M059J (cell line): Measurements from ENCODE around the gene SYMPK. TPM values are rescaled to one million over a fixed set of nuclear protein-coding genes. Genes with fewer than 3 reads are reported as not detected.
"Not testable (repeated sequence)": the region's sequence is repeated elsewhere in the genome, so short reads cannot be mapped to it uniquely, and the experiment has no call there.

Experiments used
- DNase-seq: peaks from one replicate; pipeline ENCODE4 v3.0.0-alpha.2; 2012; ENCODE audit warnings: low read depth
- total RNA-seq: library from RNA; depleted of rRNA; stranded (reverse); fragments of >200 nt; shearing (Covaris generic); gene quantifications from 2 replicates; pipeline ENCODE4 v1.2.3, GENCODE V29; 2014

Gene SYMPK
- total RNA-seq, 1 experiment from 2014 or later, result 36.5 TPM

- no peak for DNase-seq
These were observed 58.6 kb downstream of the SYMPK start for GRCh38 chr19:45804140-45804958.

- no peak for DNase-seq
These were observed 61.3 kb downstream of the SYMPK start for GRCh38 chr19:45801603-45802175.

- DNase-seq, result peak; percentile 51
These were observed 62.8 kb downstream of the SYMPK start for GRCh38 chr19:45800070-45800553.

DNA sequence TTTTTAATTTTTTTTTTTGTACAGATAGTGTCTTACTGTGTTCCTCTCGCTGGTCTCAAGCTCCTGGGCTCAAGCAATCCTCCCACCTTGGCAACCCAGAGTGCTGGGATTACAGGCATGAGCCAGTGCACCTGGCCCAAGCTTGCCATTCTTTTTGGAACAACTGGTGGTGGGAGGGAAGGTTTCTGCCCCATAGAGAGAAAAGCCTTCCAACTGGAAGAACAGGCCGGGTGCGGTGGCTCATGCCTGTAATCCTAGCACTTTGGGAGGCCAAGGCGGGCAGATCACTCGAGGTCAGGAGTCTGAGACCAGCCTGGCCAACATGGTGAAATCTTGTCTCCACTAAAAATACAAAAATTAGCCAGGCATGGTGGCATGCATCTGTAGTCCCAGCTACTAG is 63.4 kb downstream of the SYMPK start:
- not testable (repeated sequence) for DNase-seq

DNA sequence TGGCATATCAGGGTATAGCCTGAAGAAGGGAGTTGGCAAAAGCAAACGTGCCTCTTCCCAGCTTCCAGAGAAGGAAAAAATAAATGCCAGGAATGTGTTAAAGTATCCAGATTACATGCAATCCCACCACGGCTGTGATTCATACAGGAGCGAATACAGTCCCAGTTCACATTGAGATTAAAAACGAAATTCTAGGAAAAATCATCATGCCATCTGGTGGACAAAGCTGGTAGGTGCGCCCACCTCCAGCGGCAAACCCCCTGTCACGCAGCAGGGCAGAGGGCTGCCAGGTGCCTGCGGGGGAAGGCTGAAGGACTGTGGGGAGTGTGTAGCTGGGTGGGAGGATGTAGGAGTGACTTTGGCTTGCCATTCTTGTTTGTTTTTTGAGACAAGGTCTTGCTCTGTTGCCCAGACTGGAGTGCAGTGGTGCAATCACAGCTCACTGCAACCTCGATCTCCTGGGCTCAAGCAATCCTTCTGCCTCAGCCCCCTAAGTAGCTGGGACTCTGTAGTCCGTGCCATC is 63.9 kb downstream of the SYMPK start:
- DNase-seq, result peak; percentile 76

DNA sequence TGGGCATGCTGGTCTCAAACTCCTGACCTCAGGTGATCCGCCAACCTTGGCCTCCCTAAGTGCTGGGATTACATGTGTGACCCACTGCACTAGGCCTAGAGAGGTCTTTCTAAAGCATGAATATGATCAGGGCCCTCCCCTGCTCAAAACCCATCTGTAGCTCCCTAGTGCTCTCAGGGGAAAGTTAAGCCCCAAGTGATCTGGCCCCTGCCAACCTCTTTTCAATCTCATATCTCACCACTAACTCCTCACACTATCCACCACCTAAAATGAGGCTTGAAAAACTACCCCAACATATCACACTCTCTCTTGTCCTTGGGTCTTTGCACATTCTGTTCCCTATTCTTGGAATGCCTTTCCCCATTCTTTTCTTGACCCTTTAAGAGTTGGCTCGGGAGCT is 68.3 kb downstream of the SYMPK start:
- DNase-seq, result no peak

DNA sequence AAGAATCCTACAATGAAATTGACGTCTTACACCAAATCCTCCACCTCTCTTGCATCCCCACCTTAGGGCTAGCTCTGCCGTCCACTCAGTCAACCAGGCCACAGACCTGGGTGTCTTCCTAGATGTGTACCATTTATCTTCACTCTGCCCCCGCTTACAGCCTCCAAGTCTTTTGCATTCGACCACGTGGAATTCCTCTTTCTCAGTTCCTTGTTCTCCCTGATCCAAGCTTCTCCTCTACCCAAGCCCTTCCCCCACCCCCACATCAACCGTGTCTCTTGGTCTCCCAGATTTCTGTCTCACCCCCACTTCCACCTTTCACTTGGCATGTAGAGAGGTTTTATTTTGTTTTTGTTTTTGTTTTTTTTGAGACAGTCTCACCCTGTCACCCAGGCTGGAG is 69.1 kb downstream of the SYMPK start:
- no peak for DNase-seq

DNA sequence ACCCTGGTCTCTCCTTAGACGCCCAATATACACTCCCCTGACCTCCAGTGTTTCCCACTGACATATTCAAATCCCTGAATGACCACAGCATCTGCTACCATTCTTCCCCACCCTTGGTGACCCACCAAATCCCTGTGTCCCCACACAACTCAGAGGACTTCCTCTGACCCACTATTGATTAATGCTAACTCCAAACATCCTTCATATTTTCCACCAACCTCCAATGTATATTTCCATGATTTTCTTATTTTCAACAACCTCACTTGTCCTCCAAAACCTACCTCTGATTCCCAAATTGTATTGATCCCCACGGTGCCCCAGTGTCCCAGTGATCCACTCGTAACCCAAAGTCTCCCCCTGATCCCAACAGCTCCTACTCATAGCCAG is 69.8 kb downstream of the SYMPK start:
- no peak for DNase-seq

- peak; percentile 98 for DNase-seq
These were observed 70.3 kb downstream of the SYMPK start, which contains the start of gene DMWD for GRCh38 chr19:45792470-45793177. Gene DMWD (minus strand): TSS chr19:45792845. CDS start chr19:45792756, 89 bp downstream.

DNA sequence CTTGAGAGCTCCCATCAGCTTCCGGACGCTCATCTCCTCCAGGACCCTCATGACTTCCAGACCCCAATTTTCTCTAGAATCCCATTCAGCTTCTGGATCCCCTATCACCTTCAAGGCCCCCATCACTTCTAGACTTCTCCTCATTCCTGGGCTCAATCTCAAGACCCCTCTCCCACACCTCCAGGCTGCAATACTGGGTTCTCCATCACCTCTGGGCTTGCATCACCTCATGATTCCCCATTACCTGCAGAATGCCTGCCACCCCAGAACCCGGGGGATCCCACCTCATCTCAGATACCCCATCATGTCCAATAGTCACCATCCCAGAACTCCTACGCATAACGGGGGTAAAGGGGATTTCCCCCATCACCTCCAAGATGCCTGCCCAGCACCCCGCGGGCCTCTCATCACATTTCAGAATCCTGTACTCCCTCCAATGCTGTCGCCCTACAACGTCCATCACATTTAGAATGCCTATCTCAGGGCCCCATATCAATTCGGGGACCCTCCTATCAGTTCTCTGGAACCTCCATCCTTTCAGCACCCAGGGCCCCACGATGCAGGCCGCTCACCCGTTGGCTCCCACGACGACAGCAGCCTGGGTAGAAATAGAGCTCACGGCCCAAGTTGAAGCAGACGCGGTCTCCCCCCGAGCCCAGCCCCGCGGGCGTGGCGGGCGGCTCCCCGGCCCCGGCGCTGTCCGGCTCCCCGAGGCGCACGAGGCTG is 71.0 kb downstream of the SYMPK start:
- DNase-seq, result no peak

DNA sequence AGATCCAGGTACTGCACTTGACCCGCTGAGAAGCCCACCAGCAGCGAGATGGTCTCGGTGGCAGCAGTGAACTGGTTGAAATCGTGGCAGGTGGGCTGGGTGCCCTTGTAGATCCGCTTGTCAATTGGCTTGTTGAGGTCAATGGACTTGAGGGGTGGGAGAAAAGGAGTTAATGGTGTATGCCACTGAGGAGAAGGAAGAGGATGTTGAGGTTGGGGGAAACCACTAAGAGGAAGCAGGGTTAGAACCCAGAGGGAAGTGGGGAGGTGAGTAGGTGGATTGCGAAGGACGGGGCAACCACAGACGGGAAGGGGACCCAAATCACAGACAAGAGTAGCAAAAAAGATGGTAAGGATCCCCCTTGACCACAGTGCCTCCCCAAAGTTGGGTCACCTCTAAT is 72.0 kb downstream of the SYMPK start:
- no peak for DNase-seq

DNA sequence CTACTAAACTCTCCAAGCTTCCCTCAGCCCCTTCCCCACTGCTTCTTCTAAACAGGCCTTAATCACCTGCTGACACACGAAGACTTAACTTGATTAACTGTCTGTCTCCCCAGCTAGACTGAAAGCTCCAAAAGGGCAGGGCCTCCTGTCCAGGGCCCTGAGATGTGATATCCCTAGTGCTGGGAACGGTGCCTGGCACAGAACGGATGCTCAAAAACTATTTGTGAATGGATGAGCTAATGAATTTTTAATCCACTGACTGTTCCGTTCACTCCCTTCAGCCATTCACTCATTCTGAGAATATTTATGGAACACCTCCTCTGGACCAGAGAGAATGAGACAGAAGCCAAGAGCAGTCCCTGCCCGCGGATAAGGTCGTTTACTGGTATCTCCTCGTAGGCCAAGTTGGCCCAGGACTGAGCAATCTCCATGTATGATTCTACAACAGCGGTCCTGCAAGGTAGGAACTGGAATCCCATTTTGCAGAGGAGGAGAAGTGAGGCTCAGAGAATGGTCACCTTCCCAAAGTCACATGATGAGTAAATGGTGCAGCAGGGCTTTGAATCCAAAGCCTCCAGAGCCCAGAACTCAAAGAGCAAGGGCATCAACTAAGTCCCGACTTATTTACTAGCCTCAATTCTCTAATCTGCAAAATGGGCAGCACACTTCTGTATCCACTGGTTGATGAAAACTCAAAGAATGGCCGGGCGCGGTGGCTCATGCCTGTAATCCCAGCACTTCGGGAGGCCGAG is 73.7 kb downstream of the SYMPK start:
- no peak for DNase-seq

DNA sequence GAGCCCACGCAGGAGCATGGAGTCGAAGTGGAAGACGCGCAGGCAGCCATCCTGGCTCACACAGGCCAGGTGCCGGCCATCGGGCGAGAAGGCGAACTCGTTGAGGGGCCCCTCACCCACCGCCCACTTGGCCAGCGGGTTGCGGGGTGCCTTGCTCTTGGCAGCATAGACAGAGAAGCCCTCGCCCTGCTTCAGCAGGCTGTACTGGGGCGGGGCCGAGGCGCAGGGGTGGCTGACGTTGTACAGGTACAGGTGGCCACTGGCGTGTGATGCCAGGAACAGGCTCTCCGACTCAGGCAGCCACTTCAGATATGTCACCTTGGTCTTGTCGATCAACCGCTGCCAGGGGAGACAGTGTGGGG is 76.4 kb downstream of the SYMPK start:
- no peak for DNase-seq

- DNase-seq, result no peak
These were observed 77.0 kb downstream of the SYMPK start for GRCh38 chr19:45785781-45786532.

DNA sequence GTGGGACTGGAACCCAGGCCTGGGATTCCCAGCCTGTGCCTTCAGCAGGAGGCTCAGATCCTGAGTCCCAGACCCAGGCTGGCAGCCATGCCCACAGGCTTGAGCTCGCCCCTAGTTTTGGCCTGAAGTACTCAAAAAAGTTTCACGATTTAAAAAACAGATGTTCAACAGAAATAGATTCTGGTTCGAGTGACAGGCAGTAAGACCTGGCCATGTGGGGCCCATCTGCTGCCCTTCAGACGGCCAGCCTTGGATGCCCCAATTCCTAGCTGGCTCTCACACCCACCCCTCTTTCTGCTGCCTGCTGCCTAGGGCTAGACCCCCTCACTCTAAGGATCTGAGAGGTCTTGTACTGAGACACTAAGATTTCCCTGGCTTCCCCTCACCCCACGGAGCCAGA is 77.8 kb downstream of the SYMPK start:
- no peak for DNase-seq

GRCh38 chr19:45784096-45784495 is 78.9 kb downstream of the SYMPK start:
- DNase-seq, result no peak

DNA sequence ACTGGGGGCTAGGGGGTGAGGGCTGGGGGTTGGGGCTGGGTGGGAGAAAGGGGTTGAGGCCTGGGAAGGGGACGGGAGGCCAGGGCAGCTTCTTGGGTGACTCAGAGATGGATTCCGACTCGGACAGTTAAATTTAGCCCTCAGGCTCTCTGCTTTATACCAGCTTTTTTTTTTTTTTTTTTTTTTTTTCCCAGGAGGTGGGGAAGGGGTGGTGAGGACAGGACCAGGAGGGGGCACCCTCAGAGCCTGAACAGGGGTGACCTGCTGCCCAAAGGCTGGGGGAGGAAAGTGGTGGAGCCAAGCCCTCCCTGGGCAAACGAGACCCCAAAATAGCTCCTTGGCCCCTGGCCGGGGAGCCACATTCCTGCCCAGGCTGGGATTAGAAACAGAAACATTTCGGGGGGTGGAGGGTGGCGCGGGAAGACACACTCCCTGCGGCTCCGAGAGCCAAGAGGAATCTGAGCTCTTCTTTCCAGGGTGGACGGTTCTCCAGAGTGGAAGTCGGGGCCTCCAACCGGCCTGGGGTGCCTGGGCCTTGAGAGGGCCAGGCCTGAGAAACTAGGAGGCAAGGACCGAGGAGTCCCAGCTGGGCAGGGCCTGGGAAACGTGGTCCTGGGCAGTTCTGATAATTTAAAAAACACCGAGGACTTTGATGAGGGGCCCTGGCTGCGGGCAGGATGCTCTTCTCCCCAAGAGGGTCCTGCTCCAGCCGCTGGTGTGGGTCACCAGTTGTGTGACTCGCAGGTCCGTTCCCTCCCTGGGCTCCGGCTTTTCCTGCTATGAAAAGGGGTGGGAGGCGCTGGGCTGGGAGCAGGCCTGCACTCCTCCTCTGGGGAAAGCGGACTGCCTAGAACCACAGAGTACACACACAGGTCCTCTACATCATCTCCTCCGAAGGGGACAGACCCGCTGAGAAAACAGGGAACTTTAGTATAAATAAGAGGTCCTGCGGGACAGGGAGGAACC is 79.8 kb downstream of the SYMPK start:
- peak; percentile 91 for DNase-seq

DNA sequence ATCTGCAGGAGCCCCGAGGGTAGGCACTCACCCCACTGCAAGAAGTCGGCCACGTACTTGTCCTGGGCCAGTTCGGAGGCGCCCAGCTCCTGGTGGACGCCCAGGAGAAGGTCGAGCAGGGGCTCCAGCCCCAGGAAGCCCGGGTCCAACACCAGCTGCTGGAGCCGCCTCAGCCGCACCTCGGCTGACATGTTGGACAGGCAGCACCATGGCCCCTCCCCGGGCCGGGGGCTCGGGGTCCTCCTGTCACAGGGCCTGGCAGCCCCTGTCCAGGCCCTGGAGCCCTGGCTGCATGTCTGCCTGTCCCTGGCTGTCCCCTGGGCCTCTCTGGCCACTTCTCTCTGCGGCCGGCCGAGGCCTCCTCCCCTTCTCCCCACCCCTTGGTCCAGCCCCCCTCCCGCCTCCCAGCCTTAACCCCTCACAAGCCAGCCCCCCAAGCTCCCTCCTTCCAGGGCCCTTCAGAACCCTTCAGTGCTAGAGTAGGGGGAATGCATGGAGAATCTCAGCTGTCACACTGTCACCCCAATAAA is 80.7 kb downstream of the SYMPK start, which contains the start of gene DMPK:
Gene DMPK, minus strand, starts transcription at position 329 of the 530 bp plus-strand sequence. Its CDS starts 138 bp downstream, at position 191.
- peak; percentile 51 for DNase-seq
